ENCODE measurements around the gene TUBB4B. TPM values are rescaled to one million over a fixed set of nuclear protein-coding genes. Genes with fewer than 3 reads are reported as not detected.

TUBB4B gene
- total and polyA plus RNA-seq, 2 experiments from 2014 or later, result 334 to 389 TPM

GRCh38 chr9:137252555-137253506 is 11.7 kb downstream of the TUBB4B start (continued):
- TF ChIP-seq ZNF462 (CRISPR knock-in tag; IDR thresholded peaks at IDR 0.05) (no peak), REST (IDR thresholded peaks at IDR 0.05; ENCODE audit: unreplicated experiment) (no peak), CTCF (conservative IDR thresholded peaks at IDR 0.05; ENCODE audit: low read depth in 2 of 2) (no peak), ZNF331 (CRISPR knock-in tag; IDR thresholded peaks at IDR 0.05; ENCODE audit: low read depth) (no peak), EZH2 (IDR thresholded peaks at IDR 0.05; ENCODE audit: low read depth, unreplicated experiment) (no peak)

All from GM23338 (cell line).